H1 (cell line): ENCODE measurements around the gene CTIF. TPM values are rescaled to one million over a fixed set of nuclear protein-coding genes. Genes with fewer than 3 reads are reported as not detected.

Experiments used
- EP300 ChIP-seq, 2 experiments: IDR thresholded peaks; 1 replicate in 1 of 2; 2 replicates in 1 of 2; pipeline ENCODE4 v1.6.1; 2011 to 2012; ENCODE audit warnings: low read depth in 2 of 2, low read length in 2 of 2, mild to moderate bottlenecking in 2 of 2, borderline replicate concordance in 1 of 2, inconsistent platforms in 1 of 2, moderate library complexity in 1 of 2
- GTF2F1 ChIP-seq: IDR thresholded peaks from 2 replicates; pipeline ENCODE4 v1.6.1; 2012; ENCODE audit warnings: low read depth, low read length, improper control_type of control experiment, borderline replicate concordance
- polyA plus RNA-seq, 7 experiments: library from polyadenylated mRNA; depleted of rRNA in 3 of 7; stranded (reverse) in 5 of 7; unstranded in 2 of 7; fragments of >200 nt in 5 of 7; fragments of 200-250 nt in 2 of 7; gene quantifications; 1 replicate in 5 of 7; 2 replicates in 1 of 7; 4 replicates in 1 of 7; pipeline versions ENCODE4 v1.2.1 to v1.2.3, GENCODE V29; 2011 to 2013; ENCODE audit warnings: missing spikeins in 2 of 7, mixed read lengths in 2 of 7
- total RNA-seq: library from RNA; stranded (reverse); fragmentation: NEBNext Ultra II Directional; extraction: Animal tissue kit (Norgen Biotek cat#: 25700); gene quantifications from 2 replicates; pipeline ENCODE4 v1.2.1, GENCODE V29; 2021

CTIF gene
- total and polyA plus RNA-seq, 2 of the 8 experiments (the other 6 are each of a cell fraction or from before 2014, with no cell fraction given) = 9.0 to 17.8 TPM

- no peak for TF ChIP-seq EP300 (IDR thresholded peaks at IDR 0.05; ENCODE audit: borderline replicate concordance in 1 of 2, low read depth in 2 of 2, low read length in 2 of 2)
- TF ChIP-seq GTF2F1 = no peak
These were observed 83.2 kb downstream of the CTIF start (continued) for GRCh38 chr18:48621815-48622555.
